Left lobe of liver (tissue), 2 donors: ENCODE results near the gene LAMB3. TPM values are rescaled to one million over a fixed set of nuclear protein-coding genes. Genes with fewer than 3 reads are reported as not detected.

ENCODE experiments used
- ATAC-seq: fragments of 200-7000 bp; cut with Tn5 transposase; one replicate; pipeline ENCODE4 v1.9.1; 2020; ENCODE audit warnings: mild to moderate bottlenecking, moderate library complexity
- DNase-seq: peaks from one replicate; pipeline ENCODE4 v3.0.0-alpha.2; 2020; ENCODE audit warnings: low spot score
- total RNA-seq: library from RNA; stranded (reverse); gene quantifications from one replicate; pipeline ENCODE4 v1.2.1, GENCODE V29; 2021
- donor health status: DM: no; HTN: no; CAD: no; lungs with moderate emphysema.
- donor health status: DM: no; HTN: yes; CAD: no.

Gene LAMB3
- total RNA-seq, 1 donor from 2014 or later: 7.8 TPM

DNA sequence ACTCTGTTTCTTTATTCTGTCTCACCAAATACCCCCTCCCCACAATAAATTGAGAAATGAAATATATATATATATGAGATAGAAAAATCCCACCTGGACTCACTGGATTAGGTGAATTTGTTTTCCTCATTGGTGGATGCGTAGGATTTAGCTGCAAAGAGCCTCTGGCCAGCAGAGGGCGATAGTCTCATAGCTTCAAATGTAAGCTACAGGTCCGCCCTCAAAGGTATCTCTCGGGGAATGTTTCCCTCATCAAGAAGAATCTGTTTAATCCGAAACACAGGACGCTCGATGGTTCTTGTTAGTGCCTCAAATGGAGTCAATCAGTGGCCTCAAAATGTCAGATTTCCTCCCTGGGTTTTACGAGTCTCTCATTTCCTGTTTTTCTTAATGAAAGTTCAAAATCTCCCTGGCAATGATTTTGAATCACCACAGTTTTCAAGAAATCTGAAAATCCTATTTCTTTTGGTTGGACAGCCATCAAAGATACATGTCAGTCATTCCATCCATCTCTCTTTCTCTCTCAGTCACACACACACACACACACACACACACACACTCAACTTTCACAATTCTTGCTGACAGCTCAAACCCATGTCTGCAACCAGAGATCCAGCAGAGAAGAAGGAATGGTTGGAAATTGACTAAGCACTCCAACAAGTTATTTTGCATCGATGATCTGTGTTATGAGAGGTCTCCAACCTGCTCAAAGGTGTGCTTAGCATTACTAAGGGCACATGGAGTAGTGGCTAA, 82.6 kb downstream of the LAMB3 start:
- peak; percentile 71 for DNase-seq
- peak; percentile 86 for ATAC-seq

- DNase-seq: no peak
- ATAC-seq: no peak
Observed at GRCh38 chr1:209567698-209568175, 84.5 kb downstream of the LAMB3 start.

DNA sequence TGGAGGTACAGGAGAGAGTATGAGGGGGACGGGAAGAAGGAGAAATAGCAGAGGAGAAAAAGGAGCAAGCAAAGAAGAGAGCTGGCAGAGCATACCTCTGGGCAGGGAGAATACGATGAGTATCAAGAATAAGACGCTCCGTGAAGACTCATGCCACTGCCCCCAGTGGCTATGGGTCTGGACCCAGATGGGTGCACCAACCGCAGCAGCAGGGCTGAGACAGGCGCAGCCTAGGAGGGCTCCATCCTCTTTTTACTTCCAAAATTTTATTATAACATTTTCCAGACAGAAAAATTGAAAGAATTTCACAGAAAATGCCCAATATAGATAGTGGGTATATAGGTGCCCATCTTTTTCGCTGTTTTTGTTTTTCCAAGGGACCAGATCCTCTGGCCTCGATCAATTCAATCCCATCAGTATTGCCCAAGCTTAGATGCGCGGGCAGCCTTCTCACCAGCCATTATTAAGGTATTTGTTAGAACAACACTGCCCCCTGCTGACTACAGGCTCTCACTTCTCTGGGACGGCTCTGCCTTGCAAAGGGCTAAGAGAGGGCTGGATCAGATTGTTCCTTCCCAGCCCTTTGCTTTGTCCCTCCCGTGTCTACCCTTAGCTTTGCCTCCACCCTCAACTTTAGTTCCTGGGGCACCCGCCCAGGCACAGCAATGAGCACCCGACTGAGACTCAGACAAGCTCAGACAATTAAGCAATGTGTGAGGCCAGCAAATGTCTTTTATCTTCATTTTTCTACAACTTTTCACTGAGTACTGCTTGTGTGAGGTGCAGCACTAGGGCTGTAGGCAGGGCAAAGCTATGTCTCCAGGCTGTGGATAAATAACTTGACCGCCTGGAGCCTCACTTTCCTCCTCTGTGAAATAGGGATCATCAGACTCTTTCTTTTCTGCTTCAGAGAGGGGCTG, 86.2 kb downstream of the LAMB3 start:
- DNase-seq: peak; percentile 81
- ATAC-seq: peak; percentile 97

Other genes starting within 250 kb of the LAMB3 start
- gene CAMK1G, start 68.7 kb downstream of the LAMB3 start, total RNA-seq: 0.13 TPM
- gene G0S2, start 23.0 kb upstream of the LAMB3 start, total RNA-seq: 75.0 TPM
- gene HSD11B1, start 52.4 kb upstream of the LAMB3 start, total RNA-seq: 479 TPM
- 1.4 TPM for gene TRAF3IP3, start 103.6 kb upstream of the LAMB3 start, total RNA-seq
- 1.3 TPM for gene C1orf74, start 132.1 kb upstream of the LAMB3 start, total RNA-seq
- 30.0 TPM for gene IRF6, start 153.7 kb upstream of the LAMB3 start, total RNA-seq
- 3.7 TPM for gene UTP25, start 175.5 kb upstream of the LAMB3 start, total RNA-seq